HG02642 (cell line): ENCODE measurements around the gene KCTD2.

Source experiments
- ATAC-seq: cut with Tn5 transposase; IDR thresholded peaks from one replicate; pipeline ENCODE4 v1.9.1; 2021; ENCODE audit warnings: mild to moderate bottlenecking; ENCODE audit not compliant: unreplicated experiment, poor library complexity

KCTD2 gene

GRCh38 chr17:75073618-75074047 is 26.6 kb downstream of the KCTD2 start:
- ATAC-seq: no peak

DNA sequence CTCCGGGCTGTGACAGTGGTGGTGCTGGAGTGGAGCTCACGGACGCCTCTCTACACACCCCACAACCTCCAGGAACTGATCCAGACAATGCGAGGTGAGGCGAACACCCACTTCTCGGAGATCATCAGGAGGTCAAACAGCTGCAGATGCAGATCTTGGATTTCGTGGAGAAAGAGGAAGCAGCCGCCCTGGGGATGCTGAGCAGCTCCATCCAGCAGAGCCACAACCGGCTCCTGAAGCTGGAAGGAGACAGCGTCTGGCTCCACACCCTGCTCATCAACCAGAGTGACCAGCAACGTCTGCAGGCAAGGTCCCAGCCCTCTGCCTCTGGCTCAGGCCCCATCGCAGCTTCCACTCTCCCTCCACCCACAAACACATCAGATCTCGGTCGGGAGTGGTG is 27.5 kb downstream of the KCTD2 start:
- no peak for ATAC-seq

DNA sequence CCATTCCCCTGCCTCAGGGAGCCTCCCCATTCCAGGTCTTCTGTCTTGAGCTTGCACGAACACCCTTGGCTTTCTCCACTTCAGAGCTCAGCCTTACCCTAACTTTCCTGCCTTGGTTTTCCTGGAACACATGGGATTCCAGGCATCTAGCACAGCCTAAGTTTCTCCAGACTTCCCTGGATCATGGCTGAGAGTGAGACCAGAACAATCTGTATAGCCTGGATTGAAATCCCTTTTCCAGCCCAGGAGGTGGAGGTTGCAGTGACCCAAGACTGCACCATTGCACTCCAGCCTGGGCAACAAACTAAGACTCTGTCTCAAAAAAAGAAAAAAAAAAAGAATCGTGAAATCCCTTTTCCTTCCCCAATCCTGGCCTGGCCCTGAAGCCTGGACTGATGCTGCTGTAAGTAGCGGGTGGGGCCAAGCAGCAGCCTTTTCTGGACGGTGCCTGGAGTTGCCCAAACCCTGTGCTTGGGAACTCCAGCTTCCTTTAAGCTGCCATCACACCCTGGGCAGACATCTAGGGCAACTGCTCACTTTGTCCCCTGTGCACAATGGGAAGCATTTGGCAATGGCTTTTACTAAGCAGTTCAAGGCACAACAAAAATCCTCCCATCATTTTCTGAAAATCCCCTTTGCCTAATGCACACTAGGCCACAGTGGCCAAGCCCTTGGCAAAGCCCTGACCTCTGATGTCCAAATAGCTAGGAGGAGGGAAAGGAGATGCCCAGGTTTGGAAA is 28.7 kb downstream of the KCTD2 start:
- ATAC-seq: no peak

DNA sequence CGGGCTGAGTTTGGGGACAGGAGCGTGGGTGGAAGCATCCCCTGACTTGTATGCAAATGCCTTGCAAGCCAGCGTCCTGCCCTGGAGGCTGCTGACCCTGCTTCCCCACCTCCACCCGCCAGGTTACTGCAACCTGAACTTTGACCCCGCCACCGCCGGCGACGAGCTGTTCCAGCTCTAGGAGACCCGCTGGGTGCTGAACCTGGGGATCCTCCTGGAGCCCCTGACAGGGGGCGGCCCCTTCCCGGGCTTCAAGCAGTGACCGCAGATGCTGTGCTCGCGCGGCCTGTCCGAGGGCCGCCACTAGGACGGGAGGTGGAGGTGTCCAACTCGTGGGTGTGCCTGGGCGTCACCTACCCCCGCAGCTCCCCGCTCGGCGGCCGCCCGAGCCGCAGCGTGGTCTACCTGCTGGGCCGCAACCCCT is 30.1 kb downstream of the KCTD2 start:
- no peak for ATAC-seq

DNA sequence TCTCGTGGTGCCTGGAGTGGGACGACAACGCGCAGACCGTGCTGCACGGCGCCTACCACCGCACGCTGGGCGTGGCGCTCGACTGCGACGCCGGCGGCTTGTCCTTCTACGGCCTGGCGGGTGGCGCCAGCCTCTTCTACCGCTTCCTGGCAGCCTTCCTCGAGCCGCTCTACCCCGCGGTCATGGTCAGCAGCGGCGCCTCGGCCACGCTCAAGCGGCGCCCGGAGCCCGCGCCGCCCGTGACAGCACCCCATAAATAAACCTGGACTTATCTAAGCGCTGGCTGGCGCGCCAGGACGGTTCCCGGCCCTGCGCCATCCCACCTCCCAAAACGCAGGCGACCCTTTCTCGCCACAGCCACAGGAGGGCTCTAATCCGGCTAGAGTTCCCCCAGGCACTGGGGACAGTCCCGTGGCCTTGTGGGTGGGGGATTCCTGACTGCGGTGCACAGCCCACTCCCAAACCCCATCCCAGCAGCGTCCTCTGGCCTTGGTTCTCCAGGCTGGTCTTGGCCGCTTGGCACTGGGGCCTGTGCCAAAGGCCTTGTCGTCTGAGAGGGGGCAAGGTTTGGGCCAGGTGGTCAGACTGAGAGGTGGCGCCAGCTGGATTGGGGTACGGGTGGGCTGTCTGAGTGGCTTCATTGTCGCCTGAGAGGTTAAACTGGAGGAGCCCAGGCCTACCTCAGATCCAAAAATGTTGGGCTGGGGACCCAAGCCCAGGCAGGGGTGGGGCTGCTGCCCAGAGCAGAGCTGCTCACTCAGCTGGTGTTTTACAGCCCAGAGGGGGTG is 30.7 kb downstream of the KCTD2 start:
- peak; percentile 48 for ATAC-seq

- peak; percentile 39 for ATAC-seq
These were observed 31.4 kb downstream of the KCTD2 start for GRCh38 chr17:75078284-75079022.

GRCh38 chr17:75079023-75079373 is 32.0 kb downstream of the KCTD2 start:
- ATAC-seq: no peak

GRCh38 chr17:75081611-75082540 is 34.9 kb downstream of the KCTD2 start:
- no peak for ATAC-seq

GRCh38 chr17:75082683-75083082 is 35.7 kb downstream of the KCTD2 start:
- ATAC-seq: no peak

- ATAC-seq: no peak
These were observed 37.1 kb downstream of the KCTD2 start for GRCh38 chr17:75084039-75084660.

DNA sequence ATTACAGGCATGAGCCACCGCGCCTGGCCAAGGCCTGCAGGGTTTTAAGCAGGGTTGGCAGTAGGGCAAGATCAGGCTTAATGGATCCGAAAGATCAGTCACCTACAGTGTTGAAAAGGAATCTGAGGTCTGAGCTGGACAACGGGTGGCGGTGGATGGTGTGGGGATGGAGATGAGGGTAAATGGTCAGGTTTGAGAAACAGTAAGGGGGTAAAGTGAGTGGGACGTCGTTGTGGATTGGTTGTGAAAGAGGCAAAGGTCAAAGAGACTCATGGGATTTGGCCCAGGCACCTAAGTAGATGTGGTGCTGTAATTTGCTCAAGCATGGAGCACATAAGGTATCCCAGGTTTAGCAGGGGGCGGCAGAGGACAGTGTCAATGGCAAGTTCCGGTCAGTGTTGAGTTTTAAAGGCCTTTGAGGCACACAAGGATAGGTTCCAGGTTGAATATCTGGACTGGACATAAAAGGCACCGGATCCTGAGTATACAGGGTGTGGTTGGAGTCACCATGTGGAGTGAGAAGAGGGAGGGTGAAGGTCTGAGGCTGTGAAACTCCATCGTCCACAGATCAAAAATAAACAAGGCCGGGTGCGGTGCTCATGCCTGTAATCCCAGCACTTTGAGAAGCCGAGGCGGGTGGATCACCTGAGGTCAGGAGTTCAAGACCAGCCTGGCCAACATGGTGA is 39.6 kb downstream of the KCTD2 start:
- no peak for ATAC-seq

GRCh38 chr17:75087182-75087557 is 40.1 kb downstream of the KCTD2 start:
- ATAC-seq: no peak

DNA sequence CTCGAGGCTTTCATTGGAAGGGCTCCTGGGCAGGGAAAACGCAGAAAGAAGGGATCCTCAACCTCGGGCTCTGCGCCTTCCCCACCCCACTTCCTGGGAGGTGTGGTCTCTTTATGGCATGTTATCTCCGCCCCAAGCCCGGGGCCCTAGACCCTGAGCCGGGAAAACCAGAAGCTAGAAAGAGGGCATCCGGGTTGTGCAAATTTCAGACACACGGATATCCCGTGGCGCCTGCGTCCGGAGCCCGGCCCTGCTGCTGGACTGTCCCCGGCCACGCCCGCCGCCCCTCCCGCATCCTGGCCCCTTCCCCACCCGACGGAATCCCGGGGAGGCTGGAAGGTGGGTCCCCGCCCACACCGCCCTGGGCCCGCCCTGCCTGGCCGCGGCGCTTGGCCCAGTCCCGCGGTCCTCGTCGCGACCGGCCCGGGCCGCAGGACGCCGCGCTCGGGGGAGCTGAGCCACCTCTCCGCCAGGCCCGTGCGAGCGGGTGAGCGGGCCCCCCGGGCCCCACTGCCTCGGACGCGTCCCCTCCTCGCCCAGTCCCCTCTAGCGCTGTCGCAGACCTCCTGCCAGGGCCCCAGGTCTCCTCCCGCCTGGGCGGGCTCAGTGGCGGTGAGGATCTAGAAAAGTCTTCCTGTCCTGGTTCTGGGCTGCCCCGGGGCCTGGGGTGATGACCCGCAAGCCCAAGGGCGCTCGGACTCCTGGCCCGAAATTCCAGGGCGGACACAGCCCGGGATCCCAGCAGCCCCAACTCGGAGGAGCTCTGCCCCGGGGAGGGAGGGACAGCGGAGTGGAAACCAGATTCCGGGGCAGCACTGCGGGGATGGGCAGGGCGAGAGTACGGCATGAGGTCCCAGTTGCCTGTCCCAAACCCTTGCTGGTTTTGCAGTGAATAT is 40.8 kb downstream of the KCTD2 start, which contains the start of gene SLC16A5:
Gene SLC16A5, plus strand, starts transcription at position 397 of the 896 bp plus-strand sequence. CDS start 5,683 bp downstream, outside the sequence.
- peak; percentile 60 for ATAC-seq

- peak; percentile 10 for ATAC-seq
These were observed 41.7 kb downstream of the KCTD2 start for GRCh38 chr17:75088465-75089417.

DNA sequence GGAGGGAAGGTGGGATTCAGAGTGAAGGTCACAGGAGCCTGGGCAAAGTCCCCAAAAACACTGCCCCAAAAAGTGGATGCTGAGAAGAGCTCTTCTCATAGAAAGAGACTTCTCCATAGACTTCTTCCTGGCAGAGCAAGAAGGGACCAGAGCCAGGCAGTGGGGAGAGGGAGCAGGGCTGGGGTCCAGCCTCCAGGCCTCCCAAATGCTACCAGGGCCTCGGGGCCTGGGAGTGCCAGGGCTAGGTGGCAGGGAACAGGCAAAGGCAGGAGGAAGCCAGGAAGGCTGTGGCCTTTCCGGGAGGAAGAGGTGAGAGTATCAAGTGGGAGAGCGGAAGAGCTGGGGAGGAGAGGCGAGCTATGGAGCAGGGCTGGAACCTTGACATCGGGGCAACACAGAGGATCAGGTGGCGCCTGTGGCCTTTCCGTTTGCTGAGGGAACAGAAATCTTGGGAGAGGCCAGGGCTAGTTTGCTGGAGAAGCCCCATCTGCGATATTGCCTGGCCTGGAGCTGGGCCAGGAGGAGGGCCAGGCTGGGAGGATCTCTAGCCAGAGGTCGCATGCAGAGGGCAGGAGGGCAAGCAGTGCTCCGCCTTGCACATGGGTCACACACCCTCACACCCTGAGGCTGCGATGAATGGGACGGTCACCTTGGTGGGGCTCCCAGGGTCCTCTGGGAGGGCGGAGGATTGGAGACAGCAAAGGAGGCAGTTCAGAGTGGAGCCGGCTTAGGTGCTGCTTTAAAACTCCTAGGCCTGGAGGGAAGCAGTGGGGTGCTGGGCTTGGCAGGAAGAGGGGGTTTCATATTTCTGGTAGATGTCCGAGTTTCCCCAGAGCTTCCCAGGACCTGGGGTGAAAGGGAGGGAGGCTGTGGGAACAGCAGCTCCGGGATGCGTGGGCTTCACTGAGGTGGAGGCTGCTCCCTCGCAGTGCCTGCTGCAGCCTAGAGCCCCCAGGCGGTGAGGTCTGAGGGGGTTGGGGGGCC is 44.1 kb downstream of the KCTD2 start:
- no peak for ATAC-seq
